ENCODE measurements around the gene MYH10.

Gene MYH10

DNA sequence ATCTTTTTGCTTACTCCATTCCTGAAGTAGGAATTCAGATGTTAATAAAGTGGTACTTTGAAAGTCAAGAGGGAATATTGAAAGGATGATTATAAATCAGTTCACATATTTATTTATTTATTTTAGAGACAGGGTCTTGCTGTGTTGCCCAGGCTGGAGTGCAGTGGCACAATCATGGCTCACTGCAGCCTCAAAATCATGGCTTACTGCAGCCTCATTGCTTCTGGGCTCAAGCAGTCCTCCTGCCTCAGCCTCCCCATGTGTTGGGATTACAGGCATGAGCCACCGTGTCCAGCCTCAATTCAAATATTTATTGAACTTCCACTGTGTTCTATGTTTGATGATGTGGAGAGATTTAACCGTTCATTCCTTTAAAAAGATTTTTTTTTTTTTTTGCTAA lies 188.2 kb downstream of the MYH10 start:
- Histone ChIP-seq H3K27ac (ENCODE audit: low read depth, low read length, poor library complexity, severe bottlenecking) (no peak overlapping the region), H3K79me2 (ENCODE audit: insufficient read depth, low read length) (peaks cover 42% of the 10 kb centered on the region), H3F3A (ENCODE audit: insufficient read depth, low read length) (no peaks in the 10 kb centered on the region), H3K4me3 (ENCODE audit: low read depth, low read length, poor library complexity, severe bottlenecking) (no peak overlapping the region), H3K4me2 (ENCODE audit: low read length) (no peak overlapping the region), H3K27me3 (ENCODE audit: insufficient read depth, low read length) (no peaks in the 10 kb centered on the region), H3K36me3 (ENCODE audit: insufficient read depth, low read length) (peaks cover 40% of the 10 kb centered on the region), H3K9me2 (ENCODE audit: low read depth, low read length) (no peaks in the 10 kb centered on the region), H4K20me1 (ENCODE audit: insufficient read depth, low read length) (0 out of 2 replicates have a peak, but pooled peaks cover 2% of the 10 kb centered on the region), H3K4me1 (ENCODE audit: insufficient read depth, low read length, severe bottlenecking) (peaks cover 13% of the 10 kb centered on the region), H2AFZ (ENCODE audit: low read length) (no peak overlapping the region), H3K9me3 (ENCODE audit: low read length) (no peaks in the 10 kb centered on the region), H3K9ac (ENCODE audit: low read length) (no peak overlapping the region)
- no peak for TF ChIP-seq EZH2 (IDR thresholded peaks at IDR 0.05; ENCODE audit: borderline replicate concordance, low read length)
- TF ChIP-seq, protein P1, sequence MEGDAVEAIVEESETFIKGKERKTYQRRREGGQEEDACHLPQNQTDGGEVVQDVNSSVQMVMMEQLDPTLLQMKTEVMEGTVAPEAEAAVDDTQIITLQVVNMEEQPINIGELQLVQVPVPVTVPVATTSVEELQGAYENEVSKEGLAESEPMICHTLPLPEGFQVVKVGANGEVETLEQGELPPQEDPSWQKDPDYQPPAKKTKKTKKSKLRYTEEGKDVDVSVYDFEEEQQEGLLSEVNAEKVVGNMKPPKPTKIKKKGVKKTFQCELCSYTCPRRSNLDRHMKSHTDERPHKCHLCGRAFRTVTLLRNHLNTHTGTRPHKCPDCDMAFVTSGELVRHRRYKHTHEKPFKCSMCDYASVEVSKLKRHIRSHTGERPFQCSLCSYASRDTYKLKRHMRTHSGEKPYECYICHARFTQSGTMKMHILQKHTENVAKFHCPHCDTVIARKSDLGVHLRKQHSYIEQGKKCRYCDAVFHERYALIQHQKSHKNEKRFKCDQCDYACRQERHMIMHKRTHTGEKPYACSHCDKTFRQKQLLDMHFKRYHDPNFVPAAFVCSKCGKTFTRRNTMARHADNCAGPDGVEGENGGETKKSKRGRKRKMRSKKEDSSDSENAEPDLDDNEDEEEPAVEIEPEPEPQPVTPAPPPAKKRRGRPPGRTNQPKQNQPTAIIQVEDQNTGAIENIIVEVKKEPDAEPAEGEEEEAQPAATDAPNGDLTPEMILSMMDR (IDR thresholded peaks at IDR 0.05; ENCODE audit: low read length), result no peak

GRCh38 chr17:8441690-8442089 lies 188.8 kb downstream of the MYH10 start:
- Histone ChIP-seq H3K4me3 (ENCODE audit: low read depth, low read length, poor library complexity, severe bottlenecking) (no peak overlapping the region), H3K9me3 (ENCODE audit: low read length) (no peaks in the 10 kb centered on the region), H3K4me1 (ENCODE audit: insufficient read depth, low read length, severe bottlenecking) (peaks cover 19% of the 10 kb centered on the region), H4K20me1 (ENCODE audit: insufficient read depth, low read length) (0 out of 2 replicates have a peak, but pooled peaks cover 2% of the 10 kb centered on the region), H3K36me3 (ENCODE audit: insufficient read depth, low read length) (peaks cover 35% of the 10 kb centered on the region), H3K79me2 (ENCODE audit: insufficient read depth, low read length) (peaks cover 48% of the 10 kb centered on the region), H3K9ac (ENCODE audit: low read length) (no peak overlapping the region), H3K9me2 (ENCODE audit: low read depth, low read length) (no peaks in the 10 kb centered on the region), H3K4me2 (ENCODE audit: low read length) (no peak overlapping the region), H3K27me3 (ENCODE audit: insufficient read depth, low read length) (no peaks in the 10 kb centered on the region), H2AFZ (ENCODE audit: low read length) (no peak overlapping the region), H3K27ac (ENCODE audit: low read depth, low read length, poor library complexity, severe bottlenecking) (no peak overlapping the region), H3F3A (ENCODE audit: insufficient read depth, low read length) (no peaks in the 10 kb centered on the region)
- TF ChIP-seq EZH2 (IDR thresholded peaks at IDR 0.05; ENCODE audit: borderline replicate concordance, low read length), result no peak
- TF ChIP-seq, protein P1 (IDR thresholded peaks at IDR 0.05; ENCODE audit: low read length), result no peak

- H3F3A ChIP-seq (ENCODE audit: insufficient read depth, low read length), result no peaks in the 10 kb centered on the region
- no peak overlapping the region for H3K4me2 ChIP-seq (ENCODE audit: low read length)
- no peaks in the 10 kb centered on the region for H3K9me2 ChIP-seq (ENCODE audit: low read depth, low read length)
- H3K79me2 ChIP-seq (ENCODE audit: insufficient read depth, low read length), result peaks cover 54% of the 10 kb centered on the region
- no peak overlapping the region for H3K4me3 ChIP-seq (ENCODE audit: low read depth, low read length, poor library complexity, severe bottlenecking)
- no peak overlapping the region for H3K27ac ChIP-seq (ENCODE audit: low read depth, low read length, poor library complexity, severe bottlenecking)
- H3K9ac ChIP-seq (ENCODE audit: low read length), result no peak overlapping the region
- peaks cover 26% of the 10 kb centered on the region for H3K4me1 ChIP-seq (ENCODE audit: insufficient read depth, low read length, severe bottlenecking)
- no peak for TF ChIP-seq EZH2 (IDR thresholded peaks at IDR 0.05; ENCODE audit: borderline replicate concordance, low read length)
- TF ChIP-seq, protein P1 (IDR thresholded peaks at IDR 0.05; ENCODE audit: low read length), result no peak
- H3K36me3 ChIP-seq (ENCODE audit: insufficient read depth, low read length), result peaks cover 17% of the 10 kb centered on the region
- no peaks in the 10 kb centered on the region for H3K27me3 ChIP-seq (ENCODE audit: insufficient read depth, low read length)
- H4K20me1 ChIP-seq (ENCODE audit: insufficient read depth, low read length), result 0 out of 2 replicates have a peak, but pooled peaks cover 2% of the 10 kb centered on the region
- H3K9me3 ChIP-seq (ENCODE audit: low read length), result no peaks in the 10 kb centered on the region
- H2AFZ ChIP-seq (ENCODE audit: low read length), result no peak overlapping the region
Observed at GRCh38 chr17:8439681-8440080, 190.8 kb downstream of the MYH10 start.

All from OCI-LY1 (cell line).